GM12878 (cell line): Measurements from ENCODE around the gene CUTA. TPM values are rescaled to one million over a fixed set of nuclear protein-coding genes. Genes with fewer than 3 reads are reported as not detected.

Experiments
- ASH2L ChIP-seq: fragments of 300-600, 200-600 bp; sonication (generic); IDR thresholded peaks from 2 replicates; pipeline ENCODE4 v1.6.1; 2017; ENCODE audit warnings: low read depth, mild to moderate bottlenecking, borderline replicate concordance
- DPF2 ChIP-seq: fragments of 450-650 bp; IDR thresholded peaks from 2 replicates; pipeline ENCODE4 v1.6.1; 2017; ENCODE audit warnings: mild to moderate bottlenecking
- E2F4 ChIP-seq: IDR thresholded peaks from 2 replicates; pipeline ENCODE4 v1.6.1; 2012; ENCODE audit warnings: low read depth, low read length, improper control_type of control experiment
- E2F8 ChIP-seq: fragments of 450-650 bp; IDR thresholded peaks from 2 replicates; pipeline ENCODE4 v1.6.1; 2018; ENCODE audit warnings: mild to moderate bottlenecking, low read depth, moderate library complexity; ENCODE audit not compliant: partially characterized antibody
- EGR1 ChIP-seq, 2 experiments: IDR thresholded peaks; 1 replicate in 1 of 2; 2 replicates in 1 of 2; pipeline ENCODE4 v1.6.1; 2011 to 2012; ENCODE audit warnings: low read depth in 2 of 2, low read length in 2 of 2, borderline replicate concordance in 1 of 2, mild to moderate bottlenecking in 1 of 2, moderate library complexity in 1 of 2
- GATAD2B ChIP-seq: fragments of 450-650 bp; conservative IDR thresholded peaks from 2 replicates; pipeline ENCODE4 v1.6.1; 2017; ENCODE audit warnings: low read depth, mild to moderate bottlenecking, moderate library complexity
- HCFC1 ChIP-seq: fragments of 150-350 bp; IDR thresholded peaks from 2 replicates; pipeline ENCODE4 v1.6.1; 2014; ENCODE audit warnings: low read length
- IKZF2 ChIP-seq, 2 experiments: fragments of 450-650 bp; IDR thresholded peaks; 2 replicates each; pipeline ENCODE4 v1.6.1; 2017; ENCODE audit warnings: mild to moderate bottlenecking in 2 of 2, moderate library complexity in 2 of 2
- IRF4 ChIP-seq: IDR thresholded peaks from 2 replicates; pipeline ENCODE4 v1.6.1; 2011; ENCODE audit warnings: low read depth, low read length
- NFIC ChIP-seq: IDR thresholded peaks from 2 replicates; pipeline ENCODE4 v1.6.1; 2012; ENCODE audit warnings: low read depth, mild to moderate bottlenecking, inconsistent platforms, low read length, moderate library complexity
- NFYB ChIP-seq: IDR thresholded peaks from 2 replicates; pipeline ENCODE4 v1.6.1; 2011; ENCODE audit warnings: low read depth, mild to moderate bottlenecking, low read length, improper control_type of control experiment, moderate library complexity; ENCODE audit not compliant: insufficient read depth
- NR2C2 ChIP-seq: IDR thresholded peaks from 2 replicates; pipeline ENCODE4 v1.6.1; 2011; ENCODE audit warnings: borderline replicate concordance, low read depth; ENCODE audit not compliant: control insufficient read depth, insufficient read length
- POLR2A ChIP-seq: IDR thresholded peaks from 2 replicates; pipeline ENCODE4 v1.6.1; 2011; ENCODE audit warnings: low read depth, mild to moderate bottlenecking, low read length
- RAD51 ChIP-seq: fragments of 450-650 bp; IDR thresholded peaks from 2 replicates; pipeline ENCODE4 v1.6.1; 2016; ENCODE audit warnings: moderate library complexity, mild to moderate bottlenecking, inconsistent platforms
- RUNX3 ChIP-seq: IDR thresholded peaks from 2 replicates; pipeline ENCODE4 v1.6.1; 2012; ENCODE audit warnings: low read length, inconsistent platforms
- SIX5 ChIP-seq: IDR thresholded peaks from 2 replicates; pipeline ENCODE4 v1.6.1; 2011; ENCODE audit warnings: mild to moderate bottlenecking, low read depth, low read length, moderate library complexity; ENCODE audit not compliant: severe bottlenecking
- SPI1 ChIP-seq: IDR thresholded peaks from 2 replicates; pipeline ENCODE4 v1.6.1; 2011; ENCODE audit warnings: low read depth, mild to moderate bottlenecking, low read length, moderate library complexity, borderline replicate concordance; ENCODE audit not compliant: insufficient read depth
- SREBF1 ChIP-seq: IDR thresholded peaks from 2 replicates; pipeline ENCODE4 v1.6.1; 2012; ENCODE audit warnings: mild to moderate bottlenecking, low read length
- STAT1 ChIP-seq: fragments of 450-650 bp; conservative IDR thresholded peaks from 2 replicates; pipeline ENCODE4 v1.6.1; 2014; ENCODE audit warnings: antibody characterized with exemption, mild to moderate bottlenecking
- SUZ12 ChIP-seq: fragments of 200-600 bp; sonication (generic); IDR thresholded peaks from one replicate; pipeline ENCODE4 v1.6.1; 2018; ENCODE audit warnings: antibody characterized with exemption, mild to moderate bottlenecking; ENCODE audit not compliant: unreplicated experiment
- TAF1 ChIP-seq: IDR thresholded peaks from 2 replicates; pipeline ENCODE4 v1.6.1; 2011; ENCODE audit warnings: mild to moderate bottlenecking, low read depth, low read length, borderline replicate concordance
- TCF7 ChIP-seq: IDR thresholded peaks from 2 replicates; pipeline ENCODE4 v1.6.1; 2014; ENCODE audit warnings: antibody characterized with exemption, borderline replicate concordance
- WRNIP1 ChIP-seq: IDR thresholded peaks from 2 replicates; pipeline ENCODE4 v1.6.1; 2011; ENCODE audit warnings: low read depth, low read length, improper control_type of control experiment, borderline replicate concordance
- ZBED1 ChIP-seq: IDR thresholded peaks from 2 replicates; pipeline ENCODE4 v1.6.1; 2016; ENCODE audit warnings: borderline replicate concordance
- ZBTB33 ChIP-seq: fragments of 450-650 bp; IDR thresholded peaks from 2 replicates; pipeline ENCODE4 v1.6.1; 2017; ENCODE audit warnings: mild to moderate bottlenecking
- ZNF622 ChIP-seq: fragments of 450-650 bp; IDR thresholded peaks from 2 replicates; pipeline ENCODE4 v1.6.1; 2017; ENCODE audit warnings: mild to moderate bottlenecking, inconsistent platforms
- polyA plus RNA-seq, 11 experiments: library from polyadenylated mRNA; depleted of rRNA in 4 of 11; unstranded in 6 of 11; stranded (reverse) in 5 of 11; fragments of >200 nt; fragmentation: Nextera tagmentation in 4 of 11; fragmentation: Illumina TruSeq in 1 of 11; extraction: Ambion mirVana in 4 of 11; extraction: Trizol in 1 of 11; gene quantifications; 1 replicate in 1 of 11; 2 replicates in 10 of 11; pipeline versions ENCODE4 v1.2.1 to v1.2.3, GENCODE V29; 2011 to 2016; ENCODE audit warnings: inconsistent platforms in 2 of 11, missing spikeins in 2 of 11, low read depth in 1 of 11
- total RNA-seq, 4 experiments: library from RNA; depleted of rRNA in 3 of 4; stranded (reverse); fragments of >200 nt in 3 of 4; fragmentation: Illumina TruSeq in 1 of 4; extraction: Trizol in 1 of 4; gene quantifications; 2 replicates each; pipeline versions ENCODE4 v1.2.1 to v1.2.3, GENCODE V29; 2013 to 2021

The CUTA gene
- total and polyA plus RNA-seq, 10 of the 15 experiments (the other 5 are each of a cell fraction or from before 2014, with no cell fraction given) = 102 to 293 (median 189) TPM

- TF ChIP-seq ZNF622 (no peak), NFYB (no peak), EGR1 (IDR thresholded peaks at IDR 0.05; ENCODE audit: borderline replicate concordance in 1 of 2, low read depth in 2 of 2, low read length in 2 of 2) (no peak), IKZF2 (IDR thresholded peaks at IDR 0.05) (0 out of 4 replicates have a peak, but pooled peaks of 1 of the 2 experiments have one; percentile 7), STAT1 (no peak), SREBF1 (no peak), SIX5 (no peak), HCFC1 (no peak; the same call in 1 of the 2 replicates), GATAD2B (0 out of 2 replicates have a peak, but pooled peaks have one; percentile 24), SPI1 (no peak), POLR2A (0 out of 2 replicates have a peak, but pooled peaks have one; percentile 16), RAD51 (no peak), NFIC (no peak), DPF2 (no peak), TCF7 (no peak), IRF4 (no peak), ZBED1 (no peak), TAF1 (no peak), ASH2L (no peak), RUNX3 (no peak), NR2C2 (no peak), E2F8 (no peak), ZBTB33 (no peak), SUZ12 (no peak), E2F4 (no peak), WRNIP1 (no peak)
These were observed 10.5 kb upstream of the CUTA start (continued) for GRCh38 chr6:33428224-33428965.
